ENCODE data around the gene CCL11.

CCL11 gene

DNA sequence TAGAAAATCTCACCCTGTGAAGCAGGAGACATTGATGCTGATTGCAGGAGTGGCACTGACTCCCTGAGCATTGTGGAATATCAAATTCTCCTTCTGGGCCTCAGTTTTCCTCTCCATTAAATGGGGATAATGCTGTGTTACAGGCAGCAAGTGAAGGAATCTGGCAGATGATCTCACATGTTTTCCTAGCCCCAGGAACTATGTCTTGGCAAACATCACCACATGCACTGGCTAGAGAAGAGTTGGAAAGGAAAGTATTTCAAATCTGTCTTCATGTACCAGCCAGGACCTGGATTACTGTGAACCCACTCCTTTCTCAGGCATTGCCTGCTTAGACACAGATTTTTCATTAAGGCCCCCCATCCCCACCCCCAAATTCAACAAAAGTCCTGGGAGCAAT, 20.1 kb downstream of the CCL11 start:
- H3K9ac ChIP-seq: no peak overlapping the region
- H3K27me3 ChIP-seq (ENCODE audit: insufficient read depth, low read depth): no peaks in the 10 kb centered on the region
- no peak overlapping the region for H3K4me2 ChIP-seq
- H3K36me3 ChIP-seq (ENCODE audit: insufficient read depth): no peaks in the 10 kb centered on the region
- no peak overlapping the region for H2AFZ ChIP-seq (ENCODE audit: low read depth)
- no peak overlapping the region for H3K4me3 ChIP-seq (IDR thresholded peaks at IDR 0.05; ENCODE audit: insufficient read depth, low read depth, low read length)
- TF ChIP-seq, protein P1, sequence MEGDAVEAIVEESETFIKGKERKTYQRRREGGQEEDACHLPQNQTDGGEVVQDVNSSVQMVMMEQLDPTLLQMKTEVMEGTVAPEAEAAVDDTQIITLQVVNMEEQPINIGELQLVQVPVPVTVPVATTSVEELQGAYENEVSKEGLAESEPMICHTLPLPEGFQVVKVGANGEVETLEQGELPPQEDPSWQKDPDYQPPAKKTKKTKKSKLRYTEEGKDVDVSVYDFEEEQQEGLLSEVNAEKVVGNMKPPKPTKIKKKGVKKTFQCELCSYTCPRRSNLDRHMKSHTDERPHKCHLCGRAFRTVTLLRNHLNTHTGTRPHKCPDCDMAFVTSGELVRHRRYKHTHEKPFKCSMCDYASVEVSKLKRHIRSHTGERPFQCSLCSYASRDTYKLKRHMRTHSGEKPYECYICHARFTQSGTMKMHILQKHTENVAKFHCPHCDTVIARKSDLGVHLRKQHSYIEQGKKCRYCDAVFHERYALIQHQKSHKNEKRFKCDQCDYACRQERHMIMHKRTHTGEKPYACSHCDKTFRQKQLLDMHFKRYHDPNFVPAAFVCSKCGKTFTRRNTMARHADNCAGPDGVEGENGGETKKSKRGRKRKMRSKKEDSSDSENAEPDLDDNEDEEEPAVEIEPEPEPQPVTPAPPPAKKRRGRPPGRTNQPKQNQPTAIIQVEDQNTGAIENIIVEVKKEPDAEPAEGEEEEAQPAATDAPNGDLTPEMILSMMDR (conservative IDR thresholded peaks at IDR 0.05; ENCODE audit: low read depth, low read length): no peak
- no peaks in the 10 kb centered on the region for H3K79me2 ChIP-seq (ENCODE audit: insufficient read depth, low read depth)
- no peaks in the 10 kb centered on the region for H4K20me1 ChIP-seq (ENCODE audit: insufficient read depth)
- no peak overlapping the region for H3K27ac ChIP-seq
- peaks cover 51% of the 10 kb centered on the region for H3K4me1 ChIP-seq (ENCODE audit: low read depth, poor library complexity, severe bottlenecking)

DNA sequence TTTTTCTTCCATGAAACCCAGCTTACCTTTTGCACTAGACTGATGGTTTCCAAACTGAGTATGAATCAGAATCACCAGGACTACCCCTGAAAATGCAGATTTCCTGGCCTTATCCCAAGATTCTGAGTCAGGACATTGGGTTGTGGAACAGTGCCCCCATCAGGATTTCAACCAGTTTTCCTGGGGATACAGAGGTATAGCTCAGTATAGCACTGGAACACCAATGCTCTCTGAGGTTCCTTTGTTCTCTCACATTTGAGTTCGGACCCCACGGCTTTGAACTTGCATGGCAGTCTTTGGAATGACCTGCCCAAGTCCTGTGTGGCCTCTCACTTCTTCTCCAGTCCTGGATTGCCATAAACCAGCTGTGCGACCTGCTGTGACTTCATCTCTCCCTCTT, 20.9 kb downstream of the CCL11 start:
- Histone ChIP-seq H3K4me2 (no peak overlapping the region; the same call in 1 of the 2 replicates), H3K27ac (no peak overlapping the region), H3K4me1 (ENCODE audit: low read depth, poor library complexity, severe bottlenecking) (peaks cover 42% of the 10 kb centered on the region), H2AFZ (ENCODE audit: low read depth) (no peak overlapping the region), H3K9ac (no peak overlapping the region), H3K4me3 (IDR thresholded peaks at IDR 0.05; ENCODE audit: insufficient read depth, low read depth, low read length) (no peak overlapping the region), H3K36me3 (ENCODE audit: insufficient read depth) (no peaks in the 10 kb centered on the region), H4K20me1 (ENCODE audit: insufficient read depth) (no peaks in the 10 kb centered on the region), H3K27me3 (ENCODE audit: insufficient read depth, low read depth) (no peaks in the 10 kb centered on the region), H3K79me2 (ENCODE audit: insufficient read depth, low read depth) (no peaks in the 10 kb centered on the region)
- TF ChIP-seq, protein P1 (conservative IDR thresholded peaks at IDR 0.05; ENCODE audit: low read depth, low read length): no peak

DNA sequence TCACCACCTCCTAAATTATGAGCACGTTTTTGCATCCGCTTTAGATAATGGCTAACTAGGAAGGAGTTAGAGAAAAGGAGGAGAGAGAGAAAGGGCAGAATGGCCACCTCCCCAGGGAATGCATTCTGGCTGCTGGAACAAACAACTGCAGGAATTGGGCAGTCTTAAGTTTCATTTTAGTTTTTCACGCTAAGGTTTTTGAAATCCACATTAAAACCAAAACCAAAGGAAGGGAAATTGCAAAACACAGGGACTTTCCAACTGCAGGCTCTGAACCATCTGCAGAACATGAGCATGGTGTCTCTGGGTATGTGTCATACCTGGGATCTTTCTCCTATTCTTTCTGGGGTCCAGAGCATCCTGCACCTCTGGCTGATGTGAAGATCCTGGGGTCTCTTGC, 21.6 kb downstream of the CCL11 start:
- no peak overlapping the region for H2AFZ ChIP-seq (ENCODE audit: low read depth)
- no peaks in the 10 kb centered on the region for H3K79me2 ChIP-seq (ENCODE audit: insufficient read depth, low read depth)
- H3K4me1 ChIP-seq (ENCODE audit: low read depth, poor library complexity, severe bottlenecking): peaks cover 36% of the 10 kb centered on the region
- TF ChIP-seq, protein P1 (conservative IDR thresholded peaks at IDR 0.05; ENCODE audit: low read depth, low read length): no peak
- H3K4me3 ChIP-seq (IDR thresholded peaks at IDR 0.05; ENCODE audit: insufficient read depth, low read depth, low read length): no peak overlapping the region
- H3K27me3 ChIP-seq (ENCODE audit: insufficient read depth, low read depth): no peaks in the 10 kb centered on the region
- no peak overlapping the region for H3K27ac ChIP-seq
- no peaks in the 10 kb centered on the region for H3K36me3 ChIP-seq (ENCODE audit: insufficient read depth)
- no peak overlapping the region; the same call in 1 of the 2 replicates for H3K4me2 ChIP-seq
- H4K20me1 ChIP-seq (ENCODE audit: insufficient read depth): no peaks in the 10 kb centered on the region
- no peak overlapping the region for H3K9ac ChIP-seq

DNA sequence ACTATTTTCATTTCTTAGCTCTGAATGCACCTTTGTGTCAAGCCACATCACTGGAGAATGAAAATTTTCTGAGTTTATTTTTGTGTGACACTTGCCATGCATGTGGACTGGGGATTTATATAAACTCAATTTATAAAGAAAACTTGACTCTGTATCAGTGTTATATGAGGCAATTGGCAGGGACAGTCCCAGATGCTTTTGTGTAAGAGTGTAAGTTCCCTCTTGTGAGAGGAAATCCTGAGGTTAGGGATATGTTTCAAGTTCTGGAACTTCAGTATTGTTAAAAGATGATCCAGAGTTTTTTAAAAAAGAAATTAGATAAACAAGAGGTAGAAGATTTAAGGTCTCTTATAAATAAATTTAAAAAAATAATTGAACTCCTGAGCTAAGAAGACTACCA, 22.8 kb downstream of the CCL11 start:
- no peak overlapping the region for H3K4me2 ChIP-seq
- H3K36me3 ChIP-seq (ENCODE audit: insufficient read depth): no peaks in the 10 kb centered on the region
- no peak overlapping the region for H3K27ac ChIP-seq
- no peak overlapping the region for H2AFZ ChIP-seq (ENCODE audit: low read depth)
- H3K4me3 ChIP-seq (IDR thresholded peaks at IDR 0.05; ENCODE audit: insufficient read depth, low read depth, low read length): no peak overlapping the region
- TF ChIP-seq, protein P1 (conservative IDR thresholded peaks at IDR 0.05; ENCODE audit: low read depth, low read length): no peak
- no peaks in the 10 kb centered on the region for H4K20me1 ChIP-seq (ENCODE audit: insufficient read depth)
- peaks cover 23% of the 10 kb centered on the region for H3K4me1 ChIP-seq (ENCODE audit: low read depth, poor library complexity, severe bottlenecking)
- H3K27me3 ChIP-seq (ENCODE audit: insufficient read depth, low read depth): no peaks in the 10 kb centered on the region
- H3K79me2 ChIP-seq (ENCODE audit: insufficient read depth, low read depth): no peaks in the 10 kb centered on the region
- H3K9ac ChIP-seq: no peak overlapping the region

Measured in KMS-11 (cell line).